ENCODE measurements around the gene DST.

DST gene

GRCh38 chr6:56440551-56440981, 202.1 kb downstream of the DST start:
- no peak for DNase-seq (ENCODE audit: low read depth in 2 of 2, low spot score in 1 of 2)

GRCh38 chr6:56437171-56437900, 205.4 kb downstream of the DST start:
- DNase-seq (ENCODE audit: low read depth in 2 of 2, low spot score in 1 of 2) = no peak

- no peak for DNase-seq (ENCODE audit: low read depth in 2 of 2, low spot score in 1 of 2)
Observed at GRCh38 chr6:56435754-56436153, 206.9 kb downstream of the DST start.

GRCh38 chr6:56435326-56435725, 207.4 kb downstream of the DST start:
- no peak for DNase-seq (ENCODE audit: low read depth in 2 of 2, low spot score in 1 of 2)

GRCh38 chr6:56434606-56435005, 208.1 kb downstream of the DST start:
- DNase-seq (ENCODE audit: low read depth in 2 of 2, low spot score in 1 of 2) = no peak

GRCh38 chr6:56433119-56433518, 209.6 kb downstream of the DST start:
- DNase-seq (ENCODE audit: low read depth in 2 of 2, low spot score in 1 of 2) = no peak

- DNase-seq (ENCODE audit: low read depth in 2 of 2, low spot score in 1 of 2) = no peak
Observed at GRCh38 chr6:56432194-56432593, 210.5 kb downstream of the DST start.

GRCh38 chr6:56430629-56431600, 211.8 kb downstream of the DST start:
- no peak for DNase-seq (ENCODE audit: low read depth in 2 of 2, low spot score in 1 of 2)

GRCh38 chr6:56424542-56425083, 218.1 kb downstream of the DST start:
- no peak for DNase-seq (ENCODE audit: low read depth in 2 of 2, low spot score in 1 of 2)

GRCh38 chr6:56424064-56424463, 218.6 kb downstream of the DST start:
- DNase-seq (ENCODE audit: low read depth in 2 of 2, low spot score in 1 of 2) = no peak

- DNase-seq (ENCODE audit: low read depth in 2 of 2, low spot score in 1 of 2) = no peak
Observed at GRCh38 chr6:56420296-56420695, 222.4 kb downstream of the DST start.

GRCh38 chr6:56419191-56419590, 223.5 kb downstream of the DST start:
- DNase-seq (ENCODE audit: low read depth in 2 of 2, low spot score in 1 of 2) = no peak

GRCh38 chr6:56417823-56418222, 224.9 kb downstream of the DST start:
- DNase-seq (ENCODE audit: low read depth in 2 of 2, low spot score in 1 of 2) = no peak

- no peak for DNase-seq (ENCODE audit: low read depth in 2 of 2, low spot score in 1 of 2)
Observed at GRCh38 chr6:56416247-56416646, 226.4 kb downstream of the DST start.

- no peak for DNase-seq (ENCODE audit: low read depth in 2 of 2, low spot score in 1 of 2)
Observed at GRCh38 chr6:56408976-56409375, 233.7 kb downstream of the DST start.

All from stimulated activated CD8-positive, alpha-beta memory T cell treated with anti-CD3 and anti-CD28 coated beads, Interleukin-4, amount 100 ng/mL, for 1 hour (primary cell).